ENCODE results near the gene FTO.

FTO gene

DNA sequence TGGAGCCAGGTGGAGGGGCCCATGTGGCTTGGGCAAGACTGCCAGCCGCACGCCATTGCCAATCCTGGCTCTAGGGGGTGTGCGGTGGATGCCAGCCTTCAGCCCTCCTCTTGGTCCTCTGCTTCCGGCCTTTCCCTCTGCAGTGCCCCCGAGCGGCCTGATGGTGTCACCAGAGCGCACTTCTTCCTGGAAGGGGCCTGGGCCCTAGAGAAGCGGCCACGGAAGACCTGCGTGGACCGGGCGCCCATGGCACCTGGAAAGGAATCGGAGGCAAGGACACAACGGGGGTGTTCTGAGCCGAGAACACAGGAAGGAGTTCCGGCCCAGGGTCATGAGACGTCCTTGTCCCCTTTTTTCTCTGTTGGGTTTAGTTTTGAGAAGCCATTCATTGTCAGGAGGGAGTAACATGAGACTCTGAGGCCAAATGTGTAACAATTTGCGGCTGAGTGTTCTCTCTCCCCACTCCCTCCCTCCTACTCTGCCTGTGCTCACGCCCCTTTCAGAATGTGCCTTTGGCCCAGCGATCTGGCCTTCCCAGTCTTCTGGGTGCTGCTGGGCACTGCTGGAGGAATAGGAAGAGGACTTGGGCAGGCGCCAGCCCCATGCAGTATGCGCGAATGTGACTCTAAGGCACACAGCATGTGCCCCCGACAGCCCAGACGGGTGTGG, 489.8 kb downstream of the FTO start:
- peak; percentile 80 for DNase-seq (ENCODE audit: low spot score)
- TF ChIP-seq, protein P1, sequence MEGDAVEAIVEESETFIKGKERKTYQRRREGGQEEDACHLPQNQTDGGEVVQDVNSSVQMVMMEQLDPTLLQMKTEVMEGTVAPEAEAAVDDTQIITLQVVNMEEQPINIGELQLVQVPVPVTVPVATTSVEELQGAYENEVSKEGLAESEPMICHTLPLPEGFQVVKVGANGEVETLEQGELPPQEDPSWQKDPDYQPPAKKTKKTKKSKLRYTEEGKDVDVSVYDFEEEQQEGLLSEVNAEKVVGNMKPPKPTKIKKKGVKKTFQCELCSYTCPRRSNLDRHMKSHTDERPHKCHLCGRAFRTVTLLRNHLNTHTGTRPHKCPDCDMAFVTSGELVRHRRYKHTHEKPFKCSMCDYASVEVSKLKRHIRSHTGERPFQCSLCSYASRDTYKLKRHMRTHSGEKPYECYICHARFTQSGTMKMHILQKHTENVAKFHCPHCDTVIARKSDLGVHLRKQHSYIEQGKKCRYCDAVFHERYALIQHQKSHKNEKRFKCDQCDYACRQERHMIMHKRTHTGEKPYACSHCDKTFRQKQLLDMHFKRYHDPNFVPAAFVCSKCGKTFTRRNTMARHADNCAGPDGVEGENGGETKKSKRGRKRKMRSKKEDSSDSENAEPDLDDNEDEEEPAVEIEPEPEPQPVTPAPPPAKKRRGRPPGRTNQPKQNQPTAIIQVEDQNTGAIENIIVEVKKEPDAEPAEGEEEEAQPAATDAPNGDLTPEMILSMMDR (IDR thresholded peaks at IDR 0.05; ENCODE audit: extremely low read depth, missing control alignments), result peak; percentile 70

DNA sequence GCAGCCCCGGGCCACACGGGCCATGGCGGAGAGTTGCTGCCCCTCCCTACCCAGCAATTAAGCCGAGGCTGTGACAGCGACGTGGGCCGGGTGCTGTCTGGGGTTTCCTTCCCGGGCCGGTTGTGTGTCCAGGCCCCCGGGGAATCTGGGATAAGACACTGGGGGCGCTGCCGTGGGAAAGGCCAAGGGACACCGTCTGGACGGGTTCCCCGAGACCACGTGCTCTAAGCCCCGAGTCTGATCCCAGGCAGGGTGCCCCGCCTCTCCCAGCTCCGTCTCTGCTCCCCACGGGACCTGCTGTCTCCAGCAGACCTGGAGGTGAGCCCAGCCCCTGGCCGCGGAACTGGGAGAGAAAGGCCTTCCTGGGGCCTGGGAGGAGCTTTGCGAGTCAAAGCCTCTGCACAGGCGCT, 490.4 kb downstream of the FTO start:
- TF ChIP-seq, protein P1 (IDR thresholded peaks at IDR 0.05; ENCODE audit: extremely low read depth, missing control alignments), result no peak
- DNase-seq (ENCODE audit: low spot score), result no peak

DNA sequence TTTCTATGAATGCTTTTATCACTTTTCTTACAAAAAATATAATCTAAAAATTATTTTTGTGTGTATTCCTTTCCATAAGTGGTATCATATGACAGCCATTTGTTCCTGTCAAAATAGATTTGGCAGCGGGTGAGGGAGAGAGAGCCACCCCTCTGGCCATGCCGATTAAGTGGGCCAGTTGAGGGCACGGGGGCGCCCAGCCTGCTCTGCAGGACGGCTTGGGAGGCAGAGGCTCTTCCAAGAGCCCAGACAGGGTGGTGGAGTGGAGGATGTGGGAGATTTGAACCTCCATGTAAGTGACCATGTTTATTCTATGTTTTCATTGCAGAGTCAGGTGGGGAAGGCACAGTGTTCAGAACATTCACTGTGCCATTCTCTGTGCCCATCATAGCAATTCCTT, 493.8 kb downstream of the FTO start:
- TF ChIP-seq, protein P1 (IDR thresholded peaks at IDR 0.05; ENCODE audit: extremely low read depth, missing control alignments), result no peak

DNA sequence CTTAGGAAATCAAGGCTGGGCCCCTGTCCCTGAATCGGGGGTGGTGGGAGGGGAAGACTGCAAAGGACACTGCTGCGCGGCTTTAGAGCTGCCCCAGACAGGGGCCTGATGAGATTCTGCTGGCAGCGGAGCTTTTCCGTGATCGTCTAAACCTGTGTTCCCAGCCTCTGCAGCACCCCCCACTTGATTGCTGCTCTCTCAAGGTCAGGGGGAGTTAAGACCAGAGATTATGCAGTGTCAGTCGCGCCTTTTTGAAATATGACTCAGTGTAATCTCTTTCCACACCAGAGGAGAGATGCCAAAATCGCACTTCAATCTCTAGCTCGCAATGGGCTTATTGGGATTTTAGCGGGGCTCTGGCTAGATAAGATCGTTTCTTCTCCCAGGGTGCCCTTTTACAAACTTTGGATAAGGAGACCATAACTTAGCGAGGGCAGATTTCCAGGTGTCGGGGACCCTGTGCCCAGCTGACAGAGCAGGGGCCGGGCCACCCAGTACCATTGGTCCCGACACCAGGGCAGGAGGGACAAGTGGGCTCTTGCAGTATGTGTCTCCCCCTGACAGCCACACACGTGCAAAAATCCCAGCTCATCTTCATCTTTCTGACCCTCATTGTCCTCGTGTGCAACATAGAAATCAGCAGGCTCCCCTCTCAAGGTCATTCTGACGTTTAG, 495.7 kb downstream of the FTO start:
- TF ChIP-seq, protein P1 (IDR thresholded peaks at IDR 0.05; ENCODE audit: extremely low read depth, missing control alignments), result no peak
- DNase-seq (ENCODE audit: low spot score), result no peak

More for the DNA sequence above, 493.8 kb downstream of the FTO start:
- DNase-seq (ENCODE audit: low spot score), result no peak

DNA sequence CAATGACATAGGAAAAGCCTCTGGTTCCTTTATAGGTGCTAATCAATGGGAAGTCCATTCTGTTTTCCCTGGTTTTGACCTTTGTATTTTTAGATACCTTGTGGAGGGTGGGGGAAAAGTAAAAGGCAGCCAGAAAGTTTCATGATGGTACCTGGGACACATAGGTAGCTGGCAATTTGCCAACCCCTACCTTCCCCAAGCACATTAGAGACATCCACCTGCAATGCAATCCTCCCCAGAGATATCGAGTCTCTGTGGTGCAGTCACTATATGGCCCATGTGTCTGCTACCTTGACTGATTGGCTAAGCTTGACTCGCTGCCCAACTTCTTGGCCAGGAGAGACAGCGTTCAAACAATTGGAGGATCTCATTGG, 496.2 kb downstream of the FTO start:
- TF ChIP-seq, protein P1 (IDR thresholded peaks at IDR 0.05; ENCODE audit: extremely low read depth, missing control alignments), result no peak
- DNase-seq (ENCODE audit: low spot score), result no peak

DNA sequence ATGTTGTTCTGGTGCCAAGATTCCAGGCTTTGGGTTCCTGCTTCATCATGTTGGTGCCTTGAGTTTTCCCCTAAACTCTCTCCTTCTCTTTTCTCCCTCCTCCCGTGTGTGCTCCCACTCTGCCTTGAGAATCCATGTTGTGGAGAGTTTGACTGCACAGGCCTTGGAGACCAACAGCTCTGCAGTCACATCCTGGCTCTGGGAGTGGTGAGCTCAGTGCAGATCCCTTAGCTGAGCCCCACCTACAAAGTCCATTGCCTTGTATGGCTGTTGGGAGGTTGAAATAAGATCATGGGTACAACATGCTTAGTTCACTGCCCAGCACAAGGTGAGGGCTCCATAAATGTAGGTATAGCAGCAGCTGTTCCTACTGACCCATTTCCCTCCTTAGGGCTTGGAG, 496.8 kb downstream of the FTO start:
- TF ChIP-seq, protein P1 (IDR thresholded peaks at IDR 0.05; ENCODE audit: extremely low read depth, missing control alignments), result no peak
- DNase-seq (ENCODE audit: low spot score), result no peak

DNA sequence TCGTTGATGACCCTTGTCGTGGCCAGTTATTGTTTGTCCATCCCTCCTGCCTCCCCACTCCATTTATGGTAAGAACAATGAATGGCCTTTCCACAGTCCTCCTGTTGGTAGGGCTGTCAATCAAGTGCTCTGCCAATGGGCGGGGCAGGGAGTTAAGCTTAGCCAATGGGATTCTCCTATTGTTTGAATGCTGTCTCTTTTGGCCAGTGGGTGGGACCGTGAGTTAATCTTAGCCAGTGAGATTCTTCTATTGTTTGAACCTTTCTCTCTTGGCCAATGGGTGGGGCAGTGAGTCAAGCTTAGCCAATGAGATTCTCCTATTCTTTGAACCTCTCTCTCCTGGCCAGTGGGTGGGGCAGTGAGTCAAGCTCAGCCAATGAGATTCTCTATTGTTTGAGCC, 497.2 kb downstream of the FTO start:
- DNase-seq (ENCODE audit: low spot score), result no peak
- TF ChIP-seq, protein P1 (IDR thresholded peaks at IDR 0.05; ENCODE audit: extremely low read depth, missing control alignments), result no peak

All from GM20000 (cell line).